ENCODE data around the gene SLC25A47.
A peak's percentile ranks its signal among the peaks of the same experiment; 100 is the strongest.
"Not testable (repeated sequence)": the region's sequence is repeated elsewhere in the genome, so short reads cannot be mapped to it uniquely, and the experiment has no call there.

SLC25A47 gene

DNA sequence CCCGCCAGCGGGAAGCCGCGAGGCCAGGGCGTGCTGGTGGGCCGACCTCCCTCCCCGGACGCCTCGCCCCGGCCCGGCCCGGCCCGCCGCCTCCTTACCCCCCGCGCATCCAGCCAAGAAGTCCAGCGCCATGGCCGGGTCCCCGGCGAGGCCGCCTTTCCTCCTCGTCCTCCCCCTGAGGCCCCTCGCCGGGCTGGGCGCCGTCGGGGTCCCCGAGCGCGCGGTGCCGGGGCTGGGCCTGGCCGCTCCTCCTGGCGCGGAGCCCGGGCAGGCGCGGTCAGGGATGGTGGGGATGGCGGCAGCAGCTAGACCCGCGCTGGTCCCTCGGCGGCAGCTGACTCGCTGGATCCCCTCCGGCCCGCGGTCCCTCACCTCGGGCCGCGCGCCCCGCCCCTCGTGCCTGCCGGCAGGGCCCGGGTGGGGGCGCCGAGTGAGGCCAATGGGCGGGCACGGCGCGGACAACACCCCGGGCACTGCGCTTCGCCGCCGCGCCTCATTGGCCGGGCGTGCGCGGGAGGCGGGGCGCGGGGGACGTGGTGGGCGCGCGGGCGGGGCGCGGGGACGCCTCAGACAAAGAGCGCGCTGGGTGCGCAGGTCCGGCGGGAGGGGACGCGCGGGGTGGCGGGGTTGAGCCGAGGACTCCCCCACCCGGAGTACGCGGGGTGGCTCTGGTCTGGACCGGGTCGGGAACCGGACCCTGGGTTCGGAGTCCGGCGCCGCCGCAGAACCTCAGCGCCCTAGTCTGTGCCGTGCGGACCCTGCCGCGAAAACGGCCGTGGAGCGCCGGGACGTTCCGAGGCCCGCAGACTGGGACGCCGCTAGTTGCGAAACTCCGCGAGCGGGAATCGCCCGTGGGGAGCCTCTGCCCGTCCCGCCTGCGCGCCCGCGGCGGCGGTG lies 16.8 kb upstream of the SLC25A47 start, which contains the start of gene SLC25A29:
Gene SLC25A29, minus strand, starts transcription at position 344 of the 897 bp plus-strand sequence. Its CDS starts 212 bp downstream, at position 132.
- DNase-seq = peak; percentile 87

DNA sequence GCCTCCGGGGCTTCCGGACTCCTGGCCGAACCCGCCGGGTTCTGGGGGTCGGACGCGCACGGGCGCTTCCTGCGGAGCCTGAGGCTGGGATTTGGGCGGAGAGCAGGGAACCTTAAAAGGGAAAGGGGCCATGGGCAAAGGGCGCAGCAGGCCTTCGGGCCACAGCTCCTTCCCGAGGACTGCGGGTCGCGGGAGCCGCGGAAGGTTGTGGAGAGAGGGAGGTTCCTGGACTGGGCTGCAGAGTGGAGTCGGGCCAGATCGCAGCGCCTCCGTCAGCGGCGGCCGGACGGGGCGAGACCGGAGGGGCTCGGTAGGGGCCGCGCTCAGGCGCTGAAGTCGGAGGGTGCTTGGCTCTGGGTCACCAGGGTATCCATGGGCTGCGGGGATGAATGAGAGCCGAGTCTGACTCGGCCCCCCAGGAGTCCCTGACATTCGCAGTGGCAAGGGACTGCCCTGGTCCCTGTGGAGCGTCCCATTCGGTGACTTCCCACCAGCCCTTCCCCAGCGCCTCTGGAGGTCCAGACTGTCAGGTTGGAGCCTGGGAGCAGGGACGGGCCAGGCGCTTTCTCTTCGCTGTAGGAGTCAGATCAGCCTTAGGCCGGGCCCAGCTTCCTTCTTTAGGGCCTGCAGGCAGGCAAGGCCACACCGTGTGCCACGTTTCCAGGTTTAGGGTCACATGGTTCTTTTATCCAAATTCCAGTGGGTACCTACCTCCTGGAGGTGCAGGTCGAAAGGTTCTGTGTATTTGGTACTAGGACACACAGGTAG lies 16.0 kb upstream of the SLC25A47 start:
- peak; percentile 91 for DNase-seq

- DNase-seq = no peak
These were observed 15.2 kb upstream of the SLC25A47 start for GRCh38 chr14:100307766-100308426.

DNA sequence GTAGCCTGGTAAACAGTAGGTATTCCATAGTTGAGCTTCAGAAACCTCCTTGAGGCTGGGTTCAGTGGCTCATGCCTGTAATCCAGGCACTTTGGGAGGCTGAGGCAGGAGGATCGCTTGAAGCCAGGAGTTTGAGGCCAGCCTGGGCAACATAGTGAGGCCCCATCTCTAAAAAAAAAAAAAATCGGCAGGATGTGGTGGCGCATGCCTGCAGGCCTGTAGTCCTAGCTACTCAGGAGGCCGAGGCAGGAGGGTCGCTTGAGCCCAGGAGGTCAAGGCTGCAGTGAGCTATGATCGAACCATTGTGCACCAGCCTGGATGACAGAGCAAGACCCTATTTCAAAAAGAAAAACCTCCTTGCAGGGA lies 14.7 kb upstream of the SLC25A47 start:
- not testable (repeated sequence) for DNase-seq

DNA sequence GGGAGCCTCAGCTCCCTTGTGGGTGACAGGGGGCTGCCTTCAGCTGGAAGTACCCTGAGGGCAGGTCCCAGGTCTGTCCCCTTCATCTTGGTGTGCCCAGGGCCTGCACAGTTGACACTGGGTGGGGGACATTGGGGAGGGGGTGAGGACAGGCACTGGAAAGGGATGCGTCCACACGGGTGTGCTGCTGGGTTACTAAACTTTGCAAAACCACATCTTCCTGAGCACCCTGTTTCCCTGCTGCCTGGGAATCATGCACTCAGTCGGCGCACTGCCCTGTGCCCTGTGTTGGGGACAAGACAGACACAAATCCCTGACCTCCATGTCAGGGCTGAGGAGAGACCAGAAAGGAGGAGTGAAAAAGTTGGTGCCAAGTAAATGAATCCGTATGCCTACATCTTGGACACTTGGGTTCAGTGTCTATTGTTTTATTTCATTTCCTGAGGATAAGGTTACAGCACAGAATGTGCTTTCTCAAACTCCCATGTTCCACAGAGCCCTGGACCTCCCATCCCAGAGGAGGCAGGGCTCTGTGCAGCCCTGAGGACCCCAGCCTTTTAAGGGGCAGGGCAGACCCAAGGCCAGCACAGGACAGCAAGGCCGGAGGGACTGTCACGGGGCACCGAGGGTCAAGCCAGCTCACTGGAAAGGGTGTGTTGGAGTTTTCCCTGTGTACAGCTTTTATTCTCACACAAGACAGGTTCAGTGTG lies 14.0 kb upstream of the SLC25A47 start:
- DNase-seq = no peak

DNA sequence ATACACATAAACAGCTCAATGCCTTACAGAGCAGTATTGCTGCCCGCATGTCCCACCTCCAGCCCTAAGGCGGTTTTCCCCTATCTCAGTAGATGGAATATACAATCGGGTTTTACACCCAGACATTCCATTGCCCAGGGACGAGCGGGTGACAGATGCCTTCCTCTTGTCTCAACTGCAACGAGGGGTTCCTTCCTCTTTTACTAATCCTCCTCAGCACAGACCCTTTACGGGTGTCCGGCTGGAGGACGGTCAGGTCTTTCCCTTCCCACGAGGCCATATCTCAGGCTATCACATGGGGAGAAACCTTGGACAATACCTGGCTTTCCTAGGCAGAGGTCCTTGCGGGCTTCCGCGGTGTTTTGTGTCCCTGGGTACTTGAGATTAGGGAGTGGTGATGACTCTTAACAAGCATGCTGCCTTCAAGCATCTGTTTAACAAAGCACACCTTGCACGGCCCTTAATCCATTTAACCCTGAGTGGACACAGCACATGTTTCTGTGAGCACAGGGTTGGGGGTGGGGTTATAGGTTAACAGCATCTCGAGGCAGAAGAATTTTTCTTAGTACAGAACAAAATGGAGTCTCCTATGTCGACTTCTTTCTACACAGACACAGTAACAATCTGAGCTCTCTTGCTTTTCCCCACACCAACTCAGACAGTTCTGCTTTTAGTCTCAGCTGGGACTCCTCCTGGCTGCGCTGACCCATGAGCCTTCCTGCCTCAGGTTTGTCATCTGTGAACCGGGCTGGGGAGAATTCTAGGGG lies 10.8 kb upstream of the SLC25A47 start:
- DNase-seq = not testable (repeated sequence)

- DNase-seq = no peak
These were observed 10.2 kb upstream of the SLC25A47 start for GRCh38 chr14:100312877-100313400.

GRCh38 chr14:100313464-100314230 lies 9.5 kb upstream of the SLC25A47 start:
- no peak for DNase-seq

GRCh38 chr14:100314724-100315123 lies 8.4 kb upstream of the SLC25A47 start:
- DNase-seq = no peak

DNA sequence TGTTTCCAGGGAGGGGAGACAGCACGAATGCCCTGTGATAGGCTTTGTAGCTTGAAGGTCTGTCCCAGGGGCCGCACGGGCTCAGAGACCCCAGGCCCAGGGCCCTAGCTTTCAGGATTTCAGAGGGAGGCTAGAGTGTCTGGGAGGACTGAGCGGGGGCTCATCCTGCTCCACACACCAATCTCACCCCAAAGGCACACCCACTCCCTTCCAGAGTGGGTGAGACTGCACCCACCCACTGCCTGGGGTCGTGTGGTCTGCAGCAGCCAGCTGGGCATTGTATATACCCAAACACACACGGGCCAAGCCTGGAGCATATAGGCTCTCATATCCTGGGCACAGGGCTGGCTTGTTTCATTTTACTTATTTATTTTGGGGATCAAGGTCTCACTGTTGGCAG lies 5.8 kb upstream of the SLC25A47 start:
- DNase-seq = no peak

DNA sequence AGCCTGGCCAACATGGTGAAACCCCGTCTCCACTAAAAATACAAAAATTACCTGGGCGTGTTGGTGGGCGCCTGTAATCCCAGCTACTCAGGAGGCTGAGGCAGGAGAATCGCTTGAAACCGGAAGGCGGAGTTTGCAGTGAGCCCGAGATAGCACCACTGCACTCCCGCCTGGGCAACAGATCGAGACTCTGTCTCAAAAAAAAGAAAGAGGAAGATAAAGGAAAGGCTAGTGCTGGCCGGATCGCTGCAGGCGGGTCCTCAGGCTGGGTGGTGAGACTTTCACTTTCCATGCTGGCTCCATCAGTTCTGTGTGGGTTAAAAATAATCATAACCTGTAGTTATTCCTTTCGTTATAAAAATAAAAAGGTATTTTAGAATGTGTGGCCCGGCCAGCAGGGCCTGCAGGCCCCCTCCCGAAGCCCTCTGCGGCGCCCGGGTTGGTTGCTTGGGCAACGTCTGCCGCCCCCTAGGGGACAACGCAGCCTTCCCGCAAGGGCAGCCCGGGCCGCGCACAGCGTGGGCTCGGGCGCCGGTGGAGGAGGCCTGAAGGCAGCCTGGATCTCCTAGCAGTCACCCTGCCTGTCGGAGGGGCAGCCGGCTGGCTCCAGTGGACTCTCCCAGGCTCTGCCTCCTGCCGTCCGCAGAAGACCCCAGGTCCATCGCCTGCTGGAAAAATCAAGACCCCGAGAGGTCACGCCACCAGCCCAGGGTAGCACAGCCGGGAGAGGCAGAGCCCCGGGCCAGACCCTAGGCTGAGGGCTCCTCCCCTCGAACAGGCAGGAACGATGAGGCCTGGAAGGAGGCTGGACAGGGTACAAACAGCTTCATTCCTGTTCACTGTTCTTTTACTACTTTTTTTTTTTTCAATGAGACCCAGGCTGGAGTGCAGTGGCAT lies 5.0 kb upstream of the SLC25A47 start:
- DNase-seq = peak; percentile 73

GRCh38 chr14:100320157-100320856 lies 2.8 kb upstream of the SLC25A47 start:
- no peak for DNase-seq

DNA sequence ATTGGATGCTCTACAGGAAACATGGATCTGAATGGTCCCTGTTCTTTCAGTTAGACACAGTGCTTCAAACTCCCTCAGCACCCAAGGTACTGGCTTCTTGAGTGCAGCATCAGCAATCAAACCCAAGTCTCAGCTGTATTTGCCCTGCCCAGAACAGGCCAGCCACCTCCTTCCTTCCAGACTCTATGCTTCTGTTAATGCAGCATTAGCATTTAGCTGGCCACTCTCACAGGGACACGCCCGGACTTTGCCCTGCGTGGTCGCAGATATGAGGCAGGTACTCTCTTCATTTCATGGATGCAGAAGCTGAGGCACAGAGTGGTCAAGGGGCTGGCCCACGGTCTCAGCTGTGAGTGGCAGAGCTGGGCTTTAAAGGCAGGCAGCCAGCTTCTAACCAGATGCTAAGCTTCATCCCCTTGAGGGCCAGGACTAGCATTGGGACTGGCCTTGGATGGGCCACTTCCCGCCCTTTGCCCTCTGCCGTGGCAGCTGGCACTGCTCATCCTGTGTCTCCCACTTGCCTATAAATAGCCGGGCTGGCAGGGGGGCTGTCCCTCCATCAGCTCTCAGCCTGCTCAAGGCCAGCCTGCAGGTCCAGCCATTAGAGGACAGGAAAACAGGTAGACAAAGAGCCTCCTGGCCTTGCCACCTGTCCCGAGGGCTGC lies 1.5 kb upstream of the SLC25A47 start:
- no peak for DNase-seq

DNA sequence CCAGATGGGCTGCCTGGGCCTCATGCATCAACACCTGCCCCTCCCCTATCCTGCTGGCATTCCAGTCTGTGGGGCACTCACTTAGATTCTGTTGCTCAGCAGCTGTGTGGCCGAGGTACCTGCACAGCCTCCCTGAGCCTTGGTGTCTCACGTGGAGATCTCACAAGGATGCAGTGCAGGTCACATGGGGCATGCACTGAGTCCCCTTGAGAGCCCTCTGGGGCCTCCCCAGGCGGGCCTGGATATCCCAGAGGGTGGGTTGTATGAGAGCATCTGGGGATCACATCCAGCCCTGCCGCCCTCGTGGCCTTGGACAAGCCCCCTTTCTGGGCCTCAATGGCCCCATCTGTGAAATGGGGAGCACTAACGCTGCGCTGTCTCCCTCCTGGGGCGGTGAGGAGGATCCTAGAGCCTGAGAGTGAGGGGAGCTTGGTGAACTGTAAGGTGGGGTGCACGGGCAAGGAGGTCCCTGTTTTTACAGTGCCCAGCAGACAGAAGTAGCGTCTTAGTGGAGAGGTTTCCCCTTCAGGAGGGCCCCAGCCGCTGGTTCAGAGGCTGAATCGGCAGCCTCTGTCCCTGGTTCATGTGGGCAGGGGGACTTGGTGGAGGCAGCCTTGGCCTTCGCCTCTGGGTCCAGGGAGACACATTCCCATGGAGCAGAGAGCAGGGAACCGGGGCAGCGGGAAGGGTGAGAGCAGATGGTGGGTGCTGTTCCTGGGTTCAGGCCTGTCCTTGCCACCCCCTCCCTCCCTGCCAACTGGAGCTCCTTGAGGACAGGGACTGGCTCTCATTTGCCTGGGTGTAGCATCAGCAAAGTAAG lies 791 bp upstream of the SLC25A47 start:
- DNase-seq = no peak

- no peak for DNase-seq
These were observed 786 bp downstream of the SLC25A47 start for GRCh38 chr14:100323942-100324307.

- no peak for DNase-seq
These were observed 2.1 kb downstream of the SLC25A47 start for GRCh38 chr14:100325231-100325632.

DNA sequence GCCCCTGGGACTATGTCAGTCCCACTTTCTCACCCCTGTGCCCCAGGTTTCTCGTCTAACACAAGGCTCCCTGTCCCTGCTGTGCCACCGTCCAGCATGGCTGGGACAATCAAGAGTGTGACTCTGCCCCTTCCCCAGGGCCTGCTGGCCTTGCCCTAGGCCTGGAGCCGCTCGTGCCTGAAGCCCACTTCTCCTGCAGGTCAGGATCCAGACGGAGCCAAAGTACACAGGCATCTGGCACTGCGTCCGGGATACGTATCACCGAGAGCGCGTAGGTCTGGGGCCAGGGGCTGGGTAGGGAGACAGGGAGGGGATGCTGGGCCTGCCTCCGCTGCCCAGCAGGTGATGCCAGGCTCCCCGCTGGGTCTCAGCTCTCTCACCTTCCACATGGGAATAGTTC lies 2.8 kb downstream of the SLC25A47 start:
- no peak for DNase-seq

- DNase-seq = no peak
These were observed 4.0 kb downstream of the SLC25A47 start for GRCh38 chr14:100327128-100327527.
